CD4-positive, alpha-beta T cell (primary cell): ENCODE measurements around the gene PDCL3. TPM values are rescaled to one million over a fixed set of nuclear protein-coding genes. Genes with fewer than 3 reads are reported as not detected.

Experiments used
- ATAC-seq: fragments of 200-7000 bp; cut with Tn5 transposase; one replicate; pipeline ENCODE4 v1.10.0; 2022; ENCODE audit warnings: mild to moderate bottlenecking; ENCODE audit not compliant: poor library complexity
- CTCF ChIA-PET: fragments of 350-600 bp; sonication (Branson Sonifier 250); formaldehyde crosslinking; loops from one replicate; lab custom pipeline; 2021; ENCODE audit warnings: antibody characterized with exemption, inconsistent platforms; lab: Charles Lee
- POLR2A ChIA-PET: fragments of 350-600 bp; sonication (Branson Sonifier 250); formaldehyde crosslinking; loops from one replicate; lab custom pipeline; 2021; ENCODE audit warnings: antibody characterized with exemption, inconsistent platforms; lab: Charles Lee
- DNase-seq, 14 experiments: peaks; one replicate each; pipeline ENCODE4 v3.0.0-alpha.2; 2013 to 2020; ENCODE audit warnings: mixed read lengths in 2 of 14
- H3K27ac ChIP-seq, 2 donors: one replicate each; pipeline versions ENCODE4 v1.5.1 to v1.7.0; 2013; ENCODE audit warnings: low read length in 2 of 2, low read depth in 1 of 2, mild to moderate bottlenecking in 1 of 2
- H3K27me3 ChIP-seq, 2 experiments: 1 replicate in 1 of 2; 2 replicates in 1 of 2; pipeline versions ENCODE4 v1.6.1 to v1.7.0; 2013; ENCODE audit warnings: low read length in 2 of 2, control low read depth in 1 of 2, mild to moderate bottlenecking in 1 of 2, moderate library complexity in 1 of 2; ENCODE audit not compliant: insufficient read depth in 2 of 2, control insufficient read depth in 1 of 2
- H3K36me3 ChIP-seq: one replicate; pipeline ENCODE4 v1.6.1; 2013; ENCODE audit warnings: low read length, control low read depth; ENCODE audit not compliant: insufficient read depth
- H3K4me1 ChIP-seq: one replicate; pipeline ENCODE4 v1.6.1; 2013; ENCODE audit warnings: low read length, control low read depth; ENCODE audit not compliant: insufficient read depth
- H3K4me3 ChIP-seq: one replicate; pipeline ENCODE4 v1.5.1; 2013; ENCODE audit warnings: mild to moderate bottlenecking, low read length, moderate library complexity
- H3K9me3 ChIP-seq, 2 experiments: 1 replicate in 1 of 2; 2 replicates in 1 of 2; pipeline versions ENCODE4 v1.6.1 to v1.7.0; 2013; ENCODE audit warnings: low read length in 2 of 2, mild to moderate bottlenecking in 2 of 2, control low read depth in 1 of 2, moderate library complexity in 1 of 2; ENCODE audit not compliant: control insufficient read depth in 1 of 2, insufficient read depth in 1 of 2
- H3K27ac Mint-ChIP-seq: one replicate; pipeline ENCODE4 v1.8.0; 2020; ENCODE audit warnings: mixed read lengths
- H3K27me3 Mint-ChIP-seq: one replicate; pipeline ENCODE4 v1.8.0; 2021; ENCODE audit warnings: mixed read lengths
- H3K36me3 Mint-ChIP-seq: one replicate; pipeline ENCODE4 v1.8.0; 2021; ENCODE audit warnings: low read depth, mixed read lengths
- H3K4me1 Mint-ChIP-seq: one replicate; pipeline ENCODE4 v1.8.0; 2021; ENCODE audit warnings: low read depth, mixed read lengths
- H3K4me3 Mint-ChIP-seq: one replicate; pipeline ENCODE4 v1.8.0; 2020; ENCODE audit warnings: mild to moderate bottlenecking, mixed read lengths
- H3K9me3 Mint-ChIP-seq: one replicate; pipeline ENCODE4 v1.8.0; 2020; ENCODE audit warnings: mixed read lengths
- CTCF ChIP-seq: fragments of 200-600 bp; IDR thresholded peaks from one replicate; pipeline ENCODE4 v1.8.0; 2022; ENCODE audit warnings: antibody characterized with exemption, mild to moderate bottlenecking
- intact Hi-C, 2 experiments: fragments of 100-400 bp; cut with DNase I in 1 of 2; cut with micrococcal nuclease in 1 of 2; formaldehyde crosslinking; loops; one replicate each; pipeline versions ENCODE4 v1.15.1 to v1.9.0; 2023 to 2025; cut with DNase I, micrococcal nuclease
- total RNA-seq, 174 experiments: library from RNA in 2 of 174; stranded (reverse) in 2 of 174; gene quantifications; one replicate each; pipeline ENCODE4 v1.2.3 and lab custom pipeline; 2021 to 2026

PDCL3 gene
- total RNA-seq, 2 experiments from 2014 or later = 31.7 to 34.6 TPM

GRCh38 chr2:100524331-100524730, 38.5 kb upstream of the PDCL3 start:
- ChIA-PET CTCF (no interaction called here), POLR2A (no interaction called here)
- no peaks in the 10 kb centered on the region for H3K9me3 ChIP-seq
- H3K27ac ChIP-seq = no peak overlapping the region
- H3K4me3 ChIP-seq = no peak overlapping the region
- intact Hi-C loops = no loop called here
- Mint-ChIP-seq H3K27me3 (peaks cover 7% of the 10 kb centered on the region), H3K27ac (no peak overlapping the region), H3K9me3 (no peaks in the 10 kb centered on the region), H3K4me3 (no peak overlapping the region), H3K4me1 (no peaks in the 10 kb centered on the region), H3K36me3 (no peaks in the 10 kb centered on the region)
- H3K36me3 ChIP-seq = no peaks in the 10 kb centered on the region
- no peaks in the 10 kb centered on the region for H3K4me1 ChIP-seq
- ATAC-seq (no peak), DNase-seq (no peak)
- no peak for TF ChIP-seq CTCF
- no peaks in the 10 kb centered on the region for H3K27me3 ChIP-seq

- Mint-ChIP-seq H3K4me1 (no peaks in the 10 kb centered on the region), H3K27me3 (peaks cover 7% of the 10 kb centered on the region), H3K4me3 (no peak overlapping the region), H3K9me3 (no peaks in the 10 kb centered on the region), H3K27ac (no peak overlapping the region), H3K36me3 (no peaks in the 10 kb centered on the region)
- no peaks in the 10 kb centered on the region for H3K36me3 ChIP-seq
- no peak for DNase-seq
- no peak overlapping the region for H3K4me3 ChIP-seq
- POLR2A ChIA-PET = no interaction called here
- ATAC-seq = no peak
- CTCF ChIA-PET = no interaction called here
- H3K4me1 ChIP-seq = no peaks in the 10 kb centered on the region
- no peak overlapping the region for H3K27ac ChIP-seq
- TF ChIP-seq CTCF = no peak
- peaks cover 0 to 2% of the 10 kb centered on the region in 2 experiments for H3K27me3 ChIP-seq
- no peaks in the 10 kb centered on the region for H3K9me3 ChIP-seq
- intact Hi-C loops = no loop called here
Measured at GRCh38 chr2:100526868-100527267, 35.9 kb upstream of the PDCL3 start.

- Histone ChIP-seq H3K27me3 (peaks cover 0 to 2% of the 10 kb centered on the region in 2 experiments), H3K4me1 (no peaks in the 10 kb centered on the region), H3K4me3 (no peak overlapping the region), H3K27ac (no peak overlapping the region), H3K36me3 (no peaks in the 10 kb centered on the region), H3K9me3 (no peaks in the 10 kb centered on the region)
- Mint-ChIP-seq H3K36me3 (no peaks in the 10 kb centered on the region), H3K4me3 (no peak overlapping the region), H3K9me3 (no peaks in the 10 kb centered on the region), H3K27me3 (peaks cover 7% of the 10 kb centered on the region), H3K27ac (no peak overlapping the region), H3K4me1 (no peaks in the 10 kb centered on the region)
- DNase-seq = no peak
- ChIA-PET POLR2A (interaction anchor here (0.6 kb wide), 1 partner anchor 35 kb away, joined by 4 read pairs; the partner anchor contains the start of gene PDCL3), CTCF (no interaction called here)
- no peak for TF ChIP-seq CTCF
- intact Hi-C loops = no loop called here
- no peak for ATAC-seq
Measured at GRCh38 chr2:100527440-100528015, 35.3 kb upstream of the PDCL3 start.
